Osteocyte (in vitro differentiated cells): ENCODE results near the gene CCNG1. TPM values are rescaled to one million over a fixed set of nuclear protein-coding genes. Genes with fewer than 3 reads are reported as not detected.

Experiments
- DNase-seq: peaks from one replicate; pipeline ENCODE4 v3.0.0; 2021; ENCODE audit warnings: mixed read lengths; ENCODE audit not compliant: unreplicated experiment; ENCODE audit errors: extremely low spot score
- H3K27ac Mint-ChIP-seq: one replicate; pipeline ENCODE4 v1.8.0; 2021; ENCODE audit warnings: mild to moderate bottlenecking, mixed read lengths; ENCODE audit not compliant: unreplicated experiment
- H3K27me3 Mint-ChIP-seq: one replicate; pipeline ENCODE4 v1.8.0; 2021; ENCODE audit warnings: mixed read lengths; ENCODE audit not compliant: unreplicated experiment
- H3K36me3 Mint-ChIP-seq: one replicate; pipeline ENCODE4 v1.8.0; 2021; ENCODE audit warnings: mixed read lengths; ENCODE audit not compliant: unreplicated experiment
- H3K4me1 Mint-ChIP-seq: one replicate; pipeline ENCODE4 v1.8.0; 2021; ENCODE audit warnings: mixed read lengths; ENCODE audit not compliant: unreplicated experiment
- H3K4me3 Mint-ChIP-seq: one replicate; pipeline ENCODE4 v1.8.0; 2021; ENCODE audit warnings: mild to moderate bottlenecking, moderate library complexity, mixed read lengths; ENCODE audit not compliant: unreplicated experiment
- H3K9me3 Mint-ChIP-seq: one replicate; pipeline ENCODE4 v1.8.0; 2021; ENCODE audit warnings: mixed read lengths; ENCODE audit not compliant: unreplicated experiment
- total RNA-seq: library from RNA; stranded (reverse); gene quantifications from 2 replicates; pipeline ENCODE4 v1.2.1, GENCODE V29; 2021
- TF ChIP-seq, protein P1 (sequence below): fragments of 200-600 bp; sonication (generic); IDR thresholded peaks from 2 replicates; pipeline ENCODE4 v1.5.0; 2021; ENCODE audit warnings: antibody characterized with exemption, mild to moderate bottlenecking, moderate library complexity

The CCNG1 gene
- total RNA-seq, 1 donor from 2014 or later: 163 TPM

DNA sequence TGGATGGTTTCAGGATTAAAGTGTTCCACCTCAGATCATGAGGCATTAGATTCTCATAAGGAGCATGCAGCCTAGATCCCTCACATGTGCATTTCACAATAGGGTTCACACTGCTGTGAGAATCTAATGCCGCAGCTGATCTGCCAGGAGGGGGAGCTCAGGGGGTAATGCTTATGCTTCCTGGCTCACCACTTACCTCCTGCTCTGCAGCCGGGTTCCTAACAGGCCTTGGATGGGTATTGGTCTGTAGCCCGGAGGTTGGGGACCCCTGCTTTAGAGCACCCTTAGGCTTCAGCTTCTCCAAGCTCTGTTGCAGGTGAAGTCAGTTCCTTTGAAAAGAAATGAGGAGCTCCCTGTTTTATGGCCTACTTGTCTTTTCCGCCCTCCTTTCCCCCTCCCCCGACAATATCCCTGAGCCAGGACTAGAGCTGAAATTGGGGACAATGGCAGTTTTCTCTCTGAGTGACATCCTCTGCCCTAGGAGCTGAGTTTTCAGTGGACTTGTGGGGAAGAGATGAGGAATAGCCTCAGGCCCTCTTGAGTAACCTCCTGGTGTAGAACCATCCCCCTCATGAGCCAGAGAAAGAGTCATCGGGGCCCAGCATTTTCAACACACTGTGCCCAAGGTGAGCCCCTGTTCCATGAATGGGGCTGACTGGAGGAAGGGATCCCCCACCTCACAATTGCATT, 51.8 kb downstream of the CCNG1 start:
- H3K27ac Mint-ChIP-seq: no peak overlapping the region
- no peaks in the 10 kb centered on the region for H3K4me1 Mint-ChIP-seq
- no peaks in the 10 kb centered on the region for H3K9me3 Mint-ChIP-seq
- no peak for DNase-seq
- H3K4me3 Mint-ChIP-seq: no peak overlapping the region
- TF ChIP-seq, protein P1, sequence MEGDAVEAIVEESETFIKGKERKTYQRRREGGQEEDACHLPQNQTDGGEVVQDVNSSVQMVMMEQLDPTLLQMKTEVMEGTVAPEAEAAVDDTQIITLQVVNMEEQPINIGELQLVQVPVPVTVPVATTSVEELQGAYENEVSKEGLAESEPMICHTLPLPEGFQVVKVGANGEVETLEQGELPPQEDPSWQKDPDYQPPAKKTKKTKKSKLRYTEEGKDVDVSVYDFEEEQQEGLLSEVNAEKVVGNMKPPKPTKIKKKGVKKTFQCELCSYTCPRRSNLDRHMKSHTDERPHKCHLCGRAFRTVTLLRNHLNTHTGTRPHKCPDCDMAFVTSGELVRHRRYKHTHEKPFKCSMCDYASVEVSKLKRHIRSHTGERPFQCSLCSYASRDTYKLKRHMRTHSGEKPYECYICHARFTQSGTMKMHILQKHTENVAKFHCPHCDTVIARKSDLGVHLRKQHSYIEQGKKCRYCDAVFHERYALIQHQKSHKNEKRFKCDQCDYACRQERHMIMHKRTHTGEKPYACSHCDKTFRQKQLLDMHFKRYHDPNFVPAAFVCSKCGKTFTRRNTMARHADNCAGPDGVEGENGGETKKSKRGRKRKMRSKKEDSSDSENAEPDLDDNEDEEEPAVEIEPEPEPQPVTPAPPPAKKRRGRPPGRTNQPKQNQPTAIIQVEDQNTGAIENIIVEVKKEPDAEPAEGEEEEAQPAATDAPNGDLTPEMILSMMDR: peak; percentile 24
- H3K27me3 Mint-ChIP-seq: no peaks in the 10 kb centered on the region
- peaks cover 2% of the 10 kb centered on the region for H3K36me3 Mint-ChIP-seq

DNA sequence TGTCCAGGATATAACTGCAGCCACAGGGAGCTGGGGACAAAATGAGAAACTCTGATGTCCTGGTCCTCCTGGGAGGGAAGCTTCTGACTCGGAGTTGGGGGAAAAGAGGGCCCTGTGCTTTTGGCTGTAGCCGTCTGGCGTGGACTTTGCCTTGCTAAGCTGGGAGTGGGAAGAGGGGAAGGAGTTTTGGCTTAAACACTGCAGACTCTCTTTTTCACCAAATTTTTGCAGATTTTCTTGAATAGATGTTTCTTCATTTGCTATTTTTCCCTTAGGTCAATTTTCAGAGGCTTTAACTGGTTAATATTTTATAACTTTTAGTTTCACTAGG, 52.3 kb downstream of the CCNG1 start:
- DNase-seq: no peak
- Mint-ChIP-seq H3K36me3 (peaks cover 2% of the 10 kb centered on the region), H3K4me3 (no peak overlapping the region), H3K27ac (no peak overlapping the region), H3K4me1 (no peaks in the 10 kb centered on the region), H3K9me3 (no peaks in the 10 kb centered on the region), H3K27me3 (no peaks in the 10 kb centered on the region)
- TF ChIP-seq, protein P1: no peak

Other genes with a start within 250 kb of the CCNG1 start
- gene NUDCD2, start 22.5 kb downstream of the CCNG1 start, total RNA-seq: 25.1 and 30.0 TPM in 2 replicates
- 4.5 and 5.5 TPM in 2 replicates for gene HMMR, start 23.0 kb downstream of the CCNG1 start, total RNA-seq
- gene MAT2B, start 68.0 kb downstream of the CCNG1 start, total RNA-seq: 45.9 and 47.0 TPM in 2 replicates